Thyroid gland (tissue), 4 donors: ENCODE data around the gene FAM50B.

Source experiments
- CTCF ChIP-seq, 6 experiments: fragments of 200-600 bp in 3 of 6; fragments of 450-650 bp in 3 of 6; sonication (generic) in 3 of 6; IDR thresholded peaks; one replicate each; pipeline ENCODE4 v1.5.1; 2016 to 2019; ENCODE audit warnings: antibody characterized with exemption in 6 of 6, mild to moderate bottlenecking in 2 of 6, inconsistent platforms in 1 of 6, moderate library complexity in 1 of 6
- POLR2A ChIP-seq, 2 donors: fragments of 450-650 bp; IDR thresholded peaks; one replicate each; pipeline ENCODE4 v1.6.1; 2017; ENCODE audit warnings: antibody characterized with exemption in 2 of 2, mild to moderate bottlenecking in 2 of 2, moderate library complexity in 1 of 2

- TF ChIP-seq CTCF (IDR thresholded peaks at IDR 0.05) (no peak), POLR2A (IDR thresholded peaks at IDR 0.05) (no peak)
Observed at GRCh38 chr6:3836566-3836965, 12.6 kb upstream of the FAM50B start.
